NCI-H510A (cell line): Measurements from ENCODE around the gene KIF2C.
"Not testable (repeated sequence)": the region's sequence is repeated elsewhere in the genome, so short reads cannot be mapped to it uniquely, and the experiment has no call there.

Source experiments
- DNase-seq: peaks from one replicate; lab custom pipeline; 2025; lab: John Stamatoyannopoulos, UW

The KIF2C gene

DNA sequence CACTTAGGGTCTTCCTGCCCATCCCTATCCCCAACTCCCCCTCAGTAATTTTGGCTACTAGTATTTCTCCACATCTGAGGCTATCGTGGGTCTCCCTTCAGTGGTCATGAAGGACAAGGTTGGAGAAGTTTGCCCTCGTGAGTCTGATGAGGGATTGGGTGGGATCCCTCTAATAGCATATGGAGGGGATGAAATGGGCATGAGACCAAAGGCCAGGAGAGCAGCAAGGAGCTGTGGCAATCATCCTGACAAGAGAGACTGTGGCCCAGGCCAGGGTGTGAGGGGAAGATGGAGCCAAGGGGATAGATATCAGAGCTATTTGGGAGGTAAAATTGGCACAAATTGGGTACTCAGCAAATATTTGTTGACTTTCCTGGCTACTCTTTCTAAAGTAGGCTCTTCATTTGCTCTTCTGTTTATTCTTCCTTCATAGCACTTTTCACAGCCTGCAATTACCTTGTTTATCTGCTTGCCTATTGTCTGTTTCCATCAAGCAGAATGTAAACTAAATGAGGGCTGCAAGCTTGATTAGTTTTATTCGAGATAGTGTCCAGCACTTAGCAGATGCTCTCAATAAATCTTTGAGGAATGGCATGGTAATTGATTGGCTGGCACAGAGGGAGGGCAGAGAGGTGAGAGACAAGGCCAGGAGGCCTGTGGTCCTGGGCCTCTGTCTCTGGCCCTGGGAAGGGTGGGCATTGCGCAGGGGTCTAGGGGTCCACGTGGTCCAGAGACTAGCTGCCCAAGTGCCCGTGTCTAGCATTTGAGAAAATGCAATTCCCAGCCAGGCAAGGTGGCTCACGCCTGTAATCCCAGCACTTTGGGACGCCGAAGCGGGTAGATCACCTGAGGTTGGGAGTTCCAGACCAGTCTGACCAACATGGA, 59.1 kb downstream of the KIF2C start:
- DNase-seq, result no peak

DNA sequence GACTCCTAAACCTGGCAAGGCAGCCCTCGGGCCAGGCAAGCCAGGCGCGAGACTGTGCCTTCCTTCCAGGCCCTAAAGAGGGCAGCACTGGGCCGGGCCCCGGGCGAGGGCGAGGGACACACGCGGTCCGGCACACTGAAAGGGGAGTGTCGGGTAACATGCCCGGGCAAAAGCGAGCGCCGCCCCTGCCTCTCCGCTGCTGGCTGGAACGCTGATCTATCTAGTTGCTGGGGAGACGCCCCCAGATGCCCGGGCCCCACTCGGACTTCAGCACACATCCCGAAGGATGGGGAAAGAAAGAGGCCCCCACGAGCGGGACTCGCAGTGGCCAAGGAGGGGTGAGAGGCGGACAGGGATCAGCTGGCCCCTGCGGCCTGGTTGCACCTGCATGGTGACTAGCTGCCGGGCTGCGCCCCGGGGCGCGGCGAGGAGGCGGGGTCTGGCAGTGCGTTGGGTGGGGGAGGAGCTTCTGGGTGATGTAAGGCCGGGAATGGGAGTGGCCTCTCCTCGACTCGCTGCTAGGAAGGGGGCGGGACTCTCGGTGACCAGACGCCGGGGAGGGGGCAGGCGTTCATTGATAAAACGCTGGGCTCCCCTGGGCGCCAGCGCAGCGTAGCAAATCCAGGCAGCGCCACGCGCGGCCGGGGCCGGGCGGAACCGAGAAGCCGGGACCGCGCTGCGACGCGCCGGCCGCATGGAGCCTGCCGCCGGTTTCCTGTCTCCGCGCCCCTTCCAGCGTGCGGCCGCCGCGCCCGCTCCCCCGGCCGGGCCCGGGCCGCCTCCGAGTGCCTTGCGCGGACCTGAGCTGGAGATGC, 60.3 kb downstream of the KIF2C start, which contains the start of gene PLK3:
Gene PLK3 (plus strand): TSS at position 608 of the 815 bp plus-strand sequence. CDS start 87 bp downstream, at position 695.
- peak; percentile 96 for DNase-seq

DNA sequence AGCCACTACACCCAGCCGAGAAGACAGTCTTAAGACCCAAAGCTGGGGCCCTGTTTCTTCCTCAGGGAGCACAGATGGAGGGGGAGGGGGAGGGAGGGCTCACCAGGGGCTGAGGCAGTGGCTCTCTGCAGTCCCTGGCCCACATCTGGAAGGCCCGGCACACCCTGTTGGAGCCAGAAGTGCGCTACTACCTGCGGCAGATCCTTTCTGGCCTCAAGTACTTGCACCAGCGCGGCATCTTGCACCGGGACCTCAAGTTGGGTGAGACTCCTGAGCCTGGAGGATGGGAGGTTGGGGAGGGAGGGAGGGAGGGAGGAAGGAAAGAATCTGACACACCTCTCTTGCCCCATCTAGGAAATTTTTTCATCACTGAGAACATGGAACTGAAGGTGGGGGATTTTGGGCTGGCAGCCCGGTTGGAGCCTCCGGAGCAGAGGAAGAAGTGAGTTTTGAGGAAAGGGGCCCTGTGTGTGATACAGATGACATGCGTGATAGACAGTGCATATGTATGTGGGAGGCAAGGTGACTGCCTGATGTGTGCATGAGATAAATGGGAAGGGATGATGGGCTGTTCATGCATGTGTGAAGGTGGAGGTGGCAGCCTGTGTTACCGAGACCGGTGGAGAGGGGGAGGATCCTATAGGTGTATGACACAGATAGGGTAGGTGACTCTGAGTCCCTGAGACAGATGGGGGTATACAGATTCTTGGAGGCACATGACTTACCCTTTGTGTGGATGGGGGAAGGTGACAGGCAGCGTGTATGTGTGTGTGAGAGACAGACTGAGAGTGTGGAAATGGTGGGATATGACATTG, 62.1 kb downstream of the KIF2C start:
- no peak for DNase-seq

DNA sequence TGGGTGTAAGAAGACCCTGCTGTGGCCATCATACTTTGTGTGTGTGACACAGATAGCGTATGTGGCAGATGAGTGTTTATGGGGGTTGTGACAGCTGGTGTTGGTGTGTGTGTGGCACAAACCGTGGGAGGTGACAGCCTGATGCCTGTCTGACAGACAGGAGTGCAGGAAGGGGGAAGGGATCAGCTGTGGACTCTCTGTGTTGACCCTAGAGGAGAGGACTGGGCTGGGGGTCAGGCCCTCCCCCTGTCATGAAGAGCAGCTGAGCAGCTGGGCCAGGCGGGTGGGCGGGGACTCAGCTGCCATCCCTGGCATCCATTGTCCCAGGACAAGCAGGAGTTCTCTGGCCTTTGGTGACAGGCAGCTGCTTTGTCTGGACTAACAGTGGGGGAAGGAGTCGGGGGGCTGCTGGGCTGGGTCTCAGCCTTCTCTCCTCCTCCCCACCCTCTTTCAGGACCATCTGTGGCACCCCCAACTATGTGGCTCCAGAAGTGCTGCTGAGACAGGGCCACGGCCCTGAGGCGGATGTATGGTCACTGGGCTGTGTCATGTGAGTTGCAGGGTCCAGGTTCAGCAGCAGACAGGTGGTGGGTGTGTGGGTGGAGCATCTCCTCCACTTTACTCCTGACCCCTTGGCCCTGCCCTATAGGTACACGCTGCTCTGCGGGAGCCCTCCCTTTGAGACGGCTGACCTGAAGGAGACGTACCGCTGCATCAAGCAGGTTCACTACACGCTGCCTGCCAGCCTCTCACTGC, 62.8 kb downstream of the KIF2C start:
- DNase-seq, result no peak

DNA sequence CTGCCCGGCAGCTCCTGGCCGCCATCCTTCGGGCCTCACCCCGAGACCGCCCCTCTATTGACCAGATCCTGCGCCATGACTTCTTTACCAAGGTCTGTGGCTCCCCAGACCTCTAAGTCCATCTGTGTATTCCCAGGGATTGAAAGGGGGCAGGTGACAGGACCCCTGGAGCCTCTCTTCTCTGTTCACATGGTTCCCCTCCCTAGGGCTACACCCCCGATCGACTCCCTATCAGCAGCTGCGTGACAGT, 63.4 kb downstream of the KIF2C start:
- no peak for DNase-seq

DNA sequence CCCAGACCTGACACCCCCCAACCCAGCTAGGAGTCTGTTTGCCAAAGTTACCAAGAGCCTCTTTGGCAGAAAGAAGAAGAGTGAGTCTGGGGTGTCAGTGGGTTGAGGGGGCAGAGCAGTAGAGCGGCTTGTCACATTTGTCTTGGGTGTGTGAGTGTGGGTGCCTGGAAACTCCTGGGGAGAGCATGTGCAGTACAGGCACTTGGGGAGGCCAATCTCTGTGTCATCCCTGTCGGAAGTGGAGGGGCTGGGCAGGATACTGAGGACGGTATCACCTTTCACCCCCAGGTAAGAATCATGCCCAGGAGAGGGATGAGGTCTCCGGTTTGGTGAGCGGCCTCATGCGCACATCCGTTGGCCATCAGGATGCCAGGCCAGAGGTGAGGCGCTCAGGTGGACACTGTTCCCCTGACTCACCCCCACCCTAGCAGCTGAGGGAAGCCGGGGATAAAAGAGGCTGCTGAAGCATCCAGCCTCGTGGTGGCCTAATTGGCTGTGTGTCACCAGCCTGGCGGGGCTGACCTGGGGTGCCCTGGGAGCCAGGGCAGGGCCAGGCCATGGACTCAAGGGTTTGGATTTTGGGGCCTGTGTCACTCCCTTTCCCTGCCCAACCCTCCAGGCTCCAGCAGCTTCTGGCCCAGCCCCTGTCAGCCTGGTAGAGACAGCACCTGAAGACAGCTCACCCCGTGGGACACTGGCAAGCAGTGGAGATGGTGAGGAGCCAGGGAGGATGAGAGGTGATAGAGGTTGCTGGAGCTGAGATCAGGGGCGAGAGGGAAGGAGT, 63.9 kb downstream of the KIF2C start:
- no peak for DNase-seq

DNA sequence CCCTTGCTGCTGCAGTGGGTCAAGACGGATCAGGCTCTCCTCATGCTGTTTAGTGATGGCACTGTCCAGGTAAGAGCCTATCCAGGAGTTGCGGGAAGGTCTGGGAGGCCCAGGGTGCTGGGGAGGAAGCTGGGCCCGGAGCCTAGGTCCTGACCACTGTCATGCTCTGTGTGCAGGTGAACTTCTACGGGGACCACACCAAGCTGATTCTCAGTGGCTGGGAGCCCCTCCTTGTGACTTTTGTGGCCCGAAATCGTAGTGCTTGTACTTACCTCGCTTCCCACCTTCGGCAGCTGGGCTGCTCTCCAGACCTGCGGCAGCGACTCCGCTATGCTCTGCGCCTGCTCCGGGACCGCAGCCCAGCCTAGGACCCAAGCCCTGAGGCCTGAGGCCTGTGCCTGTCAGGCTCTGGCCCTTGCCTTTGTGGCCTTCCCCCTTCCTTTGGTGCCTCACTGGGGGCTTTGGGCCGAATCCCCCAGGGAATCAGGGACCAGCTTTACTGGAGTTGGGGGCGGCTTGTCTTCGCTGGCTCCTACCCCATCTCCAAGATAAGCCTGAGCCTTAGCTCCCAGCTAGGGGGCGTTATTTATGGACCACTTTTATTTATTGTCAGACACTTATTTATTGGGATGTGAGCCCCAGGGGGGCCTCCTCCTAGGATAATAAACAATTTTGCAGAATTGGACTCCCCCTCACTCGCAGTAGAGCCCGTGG, 65.8 kb downstream of the KIF2C start:
- DNase-seq, result no peak

DNA sequence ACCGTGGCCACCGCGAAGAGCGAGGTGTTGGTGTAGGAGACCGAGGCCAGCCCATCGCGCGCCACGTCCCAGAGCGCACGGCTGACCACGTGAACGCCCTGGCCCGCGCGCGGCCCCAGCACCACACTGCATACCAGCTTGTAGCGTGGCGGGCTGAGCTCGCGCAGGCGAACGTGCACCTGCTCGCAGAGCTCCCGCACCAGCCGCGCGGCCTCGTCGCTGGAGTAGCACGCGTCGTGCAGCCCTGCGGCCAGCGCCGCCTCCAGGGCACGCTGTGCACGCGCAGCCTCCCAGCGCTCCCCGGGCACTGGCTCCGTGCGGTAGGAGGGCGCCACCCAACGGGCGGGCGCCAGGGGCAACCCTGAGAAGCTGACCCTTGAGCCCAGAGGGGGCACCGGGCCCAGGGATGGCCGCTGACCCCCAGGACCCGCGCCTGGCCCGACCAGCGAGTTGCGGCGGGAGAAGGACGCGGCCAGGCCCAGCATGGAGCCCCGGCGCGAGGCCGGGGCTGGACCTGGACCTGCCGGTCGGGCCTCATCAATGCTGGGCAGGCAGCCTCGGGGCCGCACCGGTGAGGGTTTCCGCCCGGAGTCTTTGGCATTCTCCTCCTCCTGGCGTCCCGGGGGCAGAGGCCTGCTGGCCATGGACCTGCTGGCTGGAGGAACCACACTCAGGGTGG, 66.5 kb downstream of the KIF2C start:
- no peak for DNase-seq

DNA sequence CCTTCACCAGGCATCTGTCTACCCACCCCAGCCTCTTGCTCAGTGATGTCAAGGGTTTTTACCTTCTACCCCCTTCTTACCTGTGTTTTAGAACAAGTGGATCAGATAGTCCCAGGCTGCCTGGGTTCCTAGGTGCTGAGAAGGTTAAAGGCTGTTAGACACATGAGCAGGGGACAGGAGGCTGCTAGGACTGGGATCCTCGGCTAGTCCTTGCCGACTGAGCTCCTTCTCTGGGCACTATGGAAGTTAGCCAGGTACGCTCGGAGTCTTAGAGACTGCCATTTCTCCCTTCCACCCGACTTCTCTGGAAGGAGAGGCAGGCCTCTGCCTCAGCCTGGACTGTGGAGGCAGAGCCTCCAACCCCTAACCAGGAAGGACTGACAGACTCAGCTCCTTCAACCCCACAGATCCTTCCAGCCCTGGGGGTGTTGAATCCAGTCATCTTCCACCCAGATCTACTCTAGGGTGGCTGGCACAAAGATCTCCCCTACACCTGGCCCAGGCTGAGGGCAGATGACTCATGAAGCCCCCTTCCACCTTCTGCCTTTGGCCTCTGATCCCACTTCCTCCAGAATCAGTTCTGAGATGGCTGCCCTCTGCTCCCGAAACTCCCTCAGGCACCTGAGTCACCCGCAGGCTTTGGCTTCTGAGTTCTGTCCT, 67.2 kb downstream of the KIF2C start, which contains the start of gene DYNLT4:
Gene DYNLT4 (minus strand): TSS at position 648 of the 660 bp plus-strand sequence. CDS start 683 bp downstream, outside the sequence.
- DNase-seq, result no peak

DNA sequence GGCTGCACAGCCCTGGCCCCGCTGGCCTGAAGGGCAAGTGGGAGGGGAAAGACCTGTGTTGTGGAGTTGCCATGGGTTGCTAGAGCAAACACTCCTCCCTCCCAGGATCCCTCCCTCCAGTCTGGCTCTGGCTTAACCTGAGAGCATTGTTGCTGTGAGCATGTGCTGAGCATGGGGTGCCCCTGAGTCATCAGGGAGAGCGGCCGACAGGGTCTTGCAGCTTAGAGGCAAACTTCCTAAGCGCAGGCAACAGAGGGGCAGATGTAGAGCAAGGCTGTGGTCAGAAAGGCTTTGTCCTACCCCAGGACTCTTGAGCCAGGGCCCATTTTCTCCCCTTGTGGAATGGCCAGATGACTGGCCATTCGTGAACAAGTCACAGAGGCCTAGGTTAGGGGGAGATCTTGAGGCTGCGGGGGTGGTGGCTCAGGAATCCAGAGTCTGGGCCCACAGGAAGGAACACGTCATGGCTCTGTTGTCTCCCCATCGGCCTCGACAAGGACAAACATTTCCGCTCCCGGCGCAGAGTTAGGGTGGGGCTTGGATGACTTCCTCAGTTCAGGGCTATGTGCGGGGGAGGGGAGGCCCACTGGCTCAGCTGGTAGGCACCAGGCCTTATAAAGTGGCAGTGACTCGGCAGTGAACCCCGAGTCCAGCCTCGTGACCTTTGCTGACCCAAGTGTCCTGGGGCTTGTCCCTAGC, 67.9 kb downstream of the KIF2C start:
- DNase-seq, result peak; percentile 87

DNA sequence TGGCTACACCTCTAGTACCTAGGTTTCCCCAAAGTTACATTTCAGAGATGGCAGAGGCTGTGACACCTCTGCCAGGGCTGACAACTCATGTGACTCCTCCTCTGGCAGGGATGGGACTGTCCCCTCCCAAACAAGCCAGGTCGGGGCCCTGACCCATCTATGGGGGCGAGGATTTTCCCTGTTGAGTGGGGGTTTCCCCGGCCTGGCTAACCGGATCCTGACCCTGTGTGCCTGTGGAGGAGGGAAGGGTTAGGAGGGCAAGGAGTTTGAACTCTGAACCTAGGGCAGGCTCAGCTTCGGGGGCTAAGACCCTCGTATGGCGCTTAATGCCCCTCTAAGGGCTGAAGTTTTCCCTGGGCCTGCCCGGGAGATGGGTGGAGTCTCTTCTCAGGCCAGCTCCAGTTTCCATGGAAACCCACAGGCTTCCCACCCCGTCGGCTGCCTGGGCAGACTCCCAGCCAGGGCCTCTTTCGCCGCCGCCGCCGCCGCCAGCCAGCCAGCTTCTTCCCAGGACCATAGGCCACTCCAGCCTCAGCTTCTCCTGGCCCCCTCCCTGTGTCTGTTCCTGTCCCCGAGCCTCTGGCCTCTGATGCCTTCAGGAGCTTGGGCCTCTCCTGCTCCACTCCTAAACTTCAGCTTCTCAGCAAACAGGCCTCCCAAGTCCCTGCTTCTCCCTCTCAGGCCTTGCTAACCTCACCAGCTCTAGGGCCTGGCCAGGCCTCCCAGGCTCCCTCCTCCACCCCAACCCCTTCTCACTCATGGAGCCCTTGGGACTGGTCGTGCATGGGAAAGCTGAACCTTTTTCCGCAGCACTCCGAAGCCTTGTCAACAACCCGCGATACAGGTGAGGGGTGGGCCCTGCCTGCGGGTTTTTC, 68.7 kb downstream of the KIF2C start, which contains the start of gene BTBD19:
Gene BTBD19 (plus strand): TSS at position 461 of the 875 bp plus-strand sequence. CDS start 298 bp downstream, at position 759.
- no peak for DNase-seq

DNA sequence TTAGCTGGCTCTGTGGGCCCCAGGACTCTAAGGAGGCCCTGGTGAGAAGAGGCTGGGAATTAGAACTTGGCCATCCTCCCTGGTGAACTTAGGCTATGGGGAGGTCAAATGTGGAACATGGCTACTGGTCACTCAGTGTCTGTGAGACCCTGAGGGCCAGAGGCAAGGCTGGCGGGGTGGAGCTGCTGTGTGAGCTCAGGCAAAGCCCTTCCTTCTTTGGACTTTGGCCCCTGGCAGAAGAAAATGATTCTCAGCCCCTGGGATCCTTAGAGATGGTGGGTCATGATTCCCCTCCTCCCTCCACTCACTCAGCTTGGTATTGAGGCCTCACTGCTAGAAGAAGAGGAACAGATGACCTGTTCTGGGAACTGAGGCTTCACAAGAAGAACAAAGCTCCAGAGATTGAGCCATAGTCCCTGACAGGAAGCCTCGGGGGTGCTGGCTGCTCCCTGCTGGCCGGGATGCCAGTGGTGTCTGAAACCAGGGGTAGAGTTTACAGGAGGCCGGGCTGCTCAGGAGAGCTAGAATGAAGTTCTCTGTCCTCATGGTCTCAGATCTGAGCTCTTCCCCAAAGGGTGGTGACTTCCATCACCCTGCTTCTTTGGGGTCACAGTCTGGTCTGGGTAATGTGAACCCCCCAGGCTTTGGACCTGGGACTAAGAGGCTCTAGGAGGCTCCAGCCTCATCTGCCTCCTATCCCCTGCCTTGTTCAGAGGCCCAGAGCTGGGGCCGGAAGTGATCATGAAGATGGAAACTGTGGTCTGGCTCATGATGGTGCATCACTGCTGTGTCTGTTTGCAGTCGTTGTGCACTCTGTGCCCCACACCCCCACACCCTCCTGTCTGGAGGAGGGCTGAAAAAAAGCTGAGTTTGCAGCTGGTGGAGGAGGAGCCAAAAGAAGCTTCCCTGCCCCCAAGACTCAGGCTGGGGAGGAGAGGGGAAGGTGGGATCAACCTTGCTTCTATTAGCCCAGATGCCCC, 69.6 kb downstream of the KIF2C start:
- no peak for DNase-seq

DNA sequence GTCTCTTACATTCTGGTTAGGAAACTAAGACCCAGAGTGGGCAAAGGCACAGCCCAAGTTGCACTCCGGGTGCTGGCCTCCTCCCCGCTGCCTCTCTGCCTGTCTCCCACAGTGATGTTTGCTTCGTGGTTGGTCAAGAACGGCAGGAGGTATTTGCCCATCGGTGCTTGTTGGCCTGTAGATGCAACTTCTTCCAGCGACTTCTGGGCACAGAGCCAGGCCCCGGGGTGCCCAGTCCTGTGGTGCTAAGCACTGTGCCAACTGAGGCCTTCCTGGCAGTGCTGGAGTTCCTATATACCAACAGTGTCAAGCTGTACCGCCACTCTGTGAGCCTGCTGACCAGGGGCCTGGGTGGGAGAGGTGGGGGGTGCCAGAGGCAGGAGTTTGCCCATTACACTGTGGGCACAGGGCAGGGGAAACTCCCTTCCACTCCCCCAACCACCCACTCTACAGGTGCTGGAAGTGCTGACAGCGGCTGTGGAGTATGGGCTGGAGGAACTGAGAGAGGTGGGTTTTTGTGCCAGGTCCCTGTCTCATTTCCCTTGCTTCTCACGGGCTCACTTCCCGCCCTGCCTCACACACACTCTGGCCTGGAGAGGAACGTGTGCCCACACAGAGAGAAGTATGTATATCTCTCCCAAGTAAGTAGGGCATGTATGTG, 70.6 kb downstream of the KIF2C start:
- DNase-seq, result no peak

DNA sequence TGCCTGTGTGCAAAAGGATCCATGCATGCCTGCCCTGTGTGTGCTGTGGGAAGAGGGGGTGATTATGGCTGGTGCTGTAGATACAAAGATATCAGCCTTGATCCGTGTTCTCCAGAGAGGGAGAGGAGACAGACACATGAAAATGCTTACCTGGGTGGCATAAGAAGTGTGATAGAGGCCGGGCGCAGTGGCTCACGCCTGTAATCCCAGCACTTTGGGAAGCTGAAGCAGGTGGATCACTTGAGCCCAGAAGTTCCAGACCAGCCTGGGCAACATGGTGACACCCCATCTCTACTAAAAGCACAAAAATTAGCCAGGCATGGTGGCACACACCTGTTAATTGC, 71.1 kb downstream of the KIF2C start:
- not testable (repeated sequence) for DNase-seq

DNA sequence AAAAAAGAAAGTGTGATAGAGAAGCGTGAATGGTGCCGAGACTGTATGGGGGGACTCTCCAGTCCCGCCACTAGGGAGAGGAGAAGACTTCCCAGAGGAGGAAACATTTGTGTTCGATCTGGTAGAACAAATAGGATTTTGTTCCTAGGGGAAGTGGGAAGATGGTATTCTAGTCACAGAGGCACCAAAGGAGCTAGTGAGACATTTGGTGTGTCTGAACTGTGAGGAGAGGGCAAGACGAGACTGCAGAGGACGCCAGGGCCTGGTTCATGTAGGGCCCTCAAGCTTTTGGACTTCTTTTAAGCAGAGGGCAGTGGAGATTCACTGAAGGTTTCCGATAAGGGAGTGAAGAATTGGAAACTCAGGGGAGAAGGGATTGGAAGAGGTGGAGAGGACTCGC, 71.6 kb downstream of the KIF2C start:
- DNase-seq, result no peak
